Right forelimb (tissue), 1 donor: Measurements from ENCODE around the gene PLAA.
"Not testable (repeated sequence)": the region's sequence is repeated elsewhere in the genome, so short reads cannot be mapped to it uniquely, and the experiment has no call there.

Experiments used
- DNase-seq: peaks from one replicate; pipeline ENCODE4 v3.0.0-alpha.2; 2018

PLAA gene

DNA sequence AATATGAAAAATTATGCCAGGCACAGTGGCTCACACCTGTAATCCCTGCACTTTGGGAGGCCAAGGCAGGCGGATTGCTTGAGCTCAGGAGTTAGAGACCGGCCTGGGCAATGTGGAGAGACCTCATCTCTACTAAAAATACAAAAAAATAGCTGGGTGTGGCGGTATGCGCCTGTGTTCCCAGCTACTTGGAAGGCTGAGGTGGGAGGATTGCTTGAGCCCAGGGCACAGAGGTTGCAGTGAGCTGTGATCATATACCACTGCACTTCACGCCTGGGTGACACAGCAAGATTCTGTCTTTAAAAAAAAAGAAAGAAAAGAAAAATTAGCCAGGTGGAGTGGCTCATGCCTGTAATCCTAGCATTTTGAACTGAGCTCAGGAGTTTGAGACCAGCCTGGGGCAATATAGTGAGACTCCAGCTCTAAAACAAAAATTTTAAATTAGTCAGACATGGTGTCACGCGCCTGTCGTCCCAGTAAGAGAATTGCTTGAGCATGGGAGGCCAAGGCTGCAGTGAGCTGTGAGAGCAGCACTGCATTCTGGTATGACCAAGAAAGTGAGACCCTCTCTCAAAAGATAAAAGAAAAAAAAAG, 18.0 kb downstream of the PLAA start:
- DNase-seq = no peak

DNA sequence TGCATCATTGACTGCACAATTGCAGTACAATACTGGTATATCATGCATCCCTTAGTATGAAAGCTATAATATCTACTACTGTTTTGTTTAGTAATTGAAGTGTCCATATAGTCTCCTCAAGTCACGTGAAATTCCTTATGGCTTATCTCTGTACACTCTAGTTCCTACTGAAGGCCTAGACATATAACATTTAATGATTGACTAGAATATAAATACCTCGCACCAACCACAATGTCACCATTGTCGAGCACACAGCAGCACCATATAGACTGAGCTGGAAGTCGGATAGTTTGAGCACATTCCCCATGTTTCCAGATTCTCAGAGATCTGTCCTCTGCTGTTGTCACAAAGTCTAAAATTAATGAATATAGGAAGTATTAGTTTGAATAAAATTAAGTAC, 21.4 kb downstream of the PLAA start:
- DNase-seq = no peak

GRCh38 chr9:26919698-26920097, 27.3 kb downstream of the PLAA start:
- DNase-seq = no peak

DNA sequence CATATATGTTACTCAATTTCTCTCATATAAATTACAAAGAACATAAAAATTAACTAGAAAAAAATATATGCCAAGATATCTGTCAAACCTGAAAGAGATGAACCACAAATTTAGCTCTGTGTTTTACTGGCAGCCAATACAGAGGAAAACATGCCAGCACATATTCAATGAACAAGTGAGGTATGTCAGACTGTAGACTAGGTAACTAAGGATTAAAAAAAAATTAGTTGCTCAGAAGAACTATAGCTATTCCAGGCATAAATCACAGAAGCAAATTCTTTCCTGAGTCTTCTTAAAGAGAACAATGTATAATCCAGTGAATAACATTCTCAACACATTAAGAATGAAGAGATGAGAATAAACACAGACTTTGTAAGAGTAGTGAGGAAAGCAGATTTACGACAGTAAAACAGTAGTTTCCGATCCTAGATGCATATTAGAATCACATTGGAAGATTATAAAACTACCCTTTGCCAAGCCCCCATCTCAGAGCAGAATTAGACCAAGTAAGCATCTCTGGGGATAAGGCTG, 33.8 kb downstream of the PLAA start:
- no peak for DNase-seq

GRCh38 chr9:26904671-26905070, 42.4 kb downstream of the PLAA start:
- DNase-seq = no peak

GRCh38 chr9:26904070-26904469, 43.0 kb downstream of the PLAA start:
- no peak for DNase-seq

GRCh38 chr9:26893030-26893676, 53.9 kb downstream of the PLAA start:
- DNase-seq = no peak

DNA sequence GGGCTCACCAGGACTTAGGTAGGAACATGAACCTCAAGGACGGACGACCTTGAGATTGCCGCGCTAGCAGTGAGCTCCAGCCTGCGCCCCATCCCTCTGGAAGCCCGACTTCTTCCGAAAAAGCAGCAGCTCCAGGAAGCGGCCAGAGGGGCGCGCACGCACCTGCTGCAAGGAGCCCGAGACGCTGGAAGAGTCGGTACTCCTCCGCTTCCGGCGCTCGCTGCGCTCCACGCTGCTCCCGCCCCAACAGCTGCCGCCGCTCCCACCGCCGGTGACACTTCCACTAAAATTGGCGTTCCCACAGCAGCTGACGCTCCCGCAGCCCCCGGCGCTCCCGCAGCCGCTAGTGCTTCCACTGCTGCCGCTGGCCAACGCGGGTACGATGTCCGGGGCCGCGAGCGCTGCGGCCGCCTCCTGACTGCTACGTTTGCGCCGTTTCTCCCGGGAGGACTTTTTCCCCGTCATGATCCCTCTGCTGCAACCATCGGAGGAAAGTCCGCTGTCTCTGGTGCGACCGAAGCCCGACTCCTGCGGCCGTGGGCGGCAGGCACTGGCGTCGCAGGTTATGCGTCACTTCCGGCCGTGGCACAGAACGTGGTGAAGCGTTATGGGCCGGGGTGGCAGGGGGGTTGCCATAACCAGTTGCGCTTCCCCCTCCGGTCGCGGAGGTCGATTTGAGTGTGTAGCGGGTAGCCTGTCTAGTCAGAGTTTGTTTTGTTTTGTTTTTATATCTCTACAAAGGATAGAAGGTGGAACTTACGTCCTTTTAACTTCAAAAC, 54.6 kb downstream of the PLAA start, which contains the start of gene CAAP1:
Gene CAAP1, minus strand, starts transcription at position 552 of the 779 bp plus-strand sequence. Its CDS starts 87 bp downstream, at position 465.
- peak; percentile 96 for DNase-seq

- DNase-seq = no peak
These were observed 55.3 kb downstream of the PLAA start for GRCh38 chr9:26891726-26892125.

- no peak for DNase-seq
These were observed 58.8 kb downstream of the PLAA start for GRCh38 chr9:26888271-26888670.

- no peak for DNase-seq
These were observed 64.9 kb downstream of the PLAA start for GRCh38 chr9:26882154-26882553.

- no peak for DNase-seq
These were observed 66.8 kb downstream of the PLAA start for GRCh38 chr9:26880262-26880661.

- not testable (repeated sequence) for DNase-seq
These were observed 71.9 kb downstream of the PLAA start for GRCh38 chr9:26875155-26875554.

DNA sequence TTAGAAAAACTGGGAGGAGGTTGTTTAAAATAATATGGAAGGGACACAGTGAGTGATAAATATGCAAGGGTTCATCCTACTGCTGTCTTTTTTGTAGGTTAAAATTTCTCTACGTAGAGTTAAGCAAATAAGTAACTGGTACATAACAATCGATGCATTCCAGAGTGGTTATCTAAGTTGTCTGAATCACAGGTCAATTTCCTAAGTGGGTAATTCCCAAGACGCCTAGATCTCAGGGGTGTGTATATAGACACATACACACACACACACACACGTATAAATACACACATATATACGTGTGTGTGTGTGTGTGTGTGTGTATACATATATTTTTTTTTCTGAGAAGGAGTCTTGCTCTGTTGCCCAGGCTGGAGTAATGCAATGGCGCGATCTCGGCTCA, 76.8 kb downstream of the PLAA start:
- DNase-seq = no peak

DNA sequence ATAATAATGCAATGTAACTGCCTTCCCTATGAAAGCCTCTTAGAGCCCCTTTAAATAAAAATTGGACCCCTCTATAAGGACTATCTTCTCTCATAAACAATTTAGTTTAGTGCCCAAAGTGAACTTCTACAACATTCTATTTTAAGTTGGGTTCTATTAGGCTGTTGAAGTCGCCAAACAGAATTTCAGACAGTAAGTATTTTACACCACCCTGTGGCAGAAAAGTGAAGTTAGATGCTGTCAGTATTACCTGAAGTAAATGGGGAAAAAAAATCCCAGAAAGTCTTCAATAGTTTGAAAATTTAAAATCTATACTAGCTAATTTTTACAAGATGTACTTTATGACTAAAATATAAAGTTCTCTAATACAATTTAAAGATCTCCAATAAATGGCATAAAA, 84.0 kb downstream of the PLAA start:
- DNase-seq = no peak

- DNase-seq = no peak
These were observed 90.5 kb downstream of the PLAA start for GRCh38 chr9:26856413-26857032.
